HG02610 (cell line): ENCODE results near the gene WDR33.

Source experiments
- ATAC-seq: cut with Tn5 transposase; IDR thresholded peaks from one replicate; pipeline ENCODE4 v1.9.1; 2021; ENCODE audit warnings: mild to moderate bottlenecking, moderate library complexity; ENCODE audit not compliant: unreplicated experiment

WDR33 gene

GRCh38 chr2:127659408-127660290, 151.3 kb downstream of the WDR33 start:
- no peak for ATAC-seq

GRCh38 chr2:127658641-127659407, 152.1 kb downstream of the WDR33 start:
- no peak for ATAC-seq

GRCh38 chr2:127658146-127658545, 152.8 kb downstream of the WDR33 start:
- ATAC-seq = no peak

GRCh38 chr2:127657232-127657595, 153.8 kb downstream of the WDR33 start:
- ATAC-seq = no peak

GRCh38 chr2:127656569-127657231, 154.3 kb downstream of the WDR33 start:
- no peak for ATAC-seq

GRCh38 chr2:127655209-127656073, 155.5 kb downstream of the WDR33 start:
- ATAC-seq = no peak

GRCh38 chr2:127654838-127655175, 156.2 kb downstream of the WDR33 start:
- no peak for ATAC-seq

GRCh38 chr2:127654084-127654837, 156.7 kb downstream of the WDR33 start:
- no peak for ATAC-seq

GRCh38 chr2:127653421-127654083, 157.4 kb downstream of the WDR33 start:
- ATAC-seq = no peak

GRCh38 chr2:127652786-127653357, 158.1 kb downstream of the WDR33 start:
- no peak for ATAC-seq

GRCh38 chr2:127651971-127652550, 158.9 kb downstream of the WDR33 start:
- ATAC-seq = no peak

GRCh38 chr2:127651381-127651809, 159.6 kb downstream of the WDR33 start:
- no peak for ATAC-seq
